ENCODE measurements around the gene TXNDC11. TPM values are rescaled to one million over a fixed set of nuclear protein-coding genes. Genes with fewer than 3 reads are reported as not detected.

The TXNDC11 gene
- total RNA-seq, 1 experiment from 2014 or later = 24.3 TPM

- Mint-ChIP-seq H3K27me3 (ENCODE audit: insufficient read depth, unreplicated experiment) (no peaks in the 10 kb centered on the region), H3K4me3 (ENCODE audit: unreplicated experiment) (no peak overlapping the region), H3K4me1 (ENCODE audit: low read depth, unreplicated experiment) (no peaks in the 10 kb centered on the region), H3K27ac (ENCODE audit: unreplicated experiment) (no peak overlapping the region), H3K36me3 (ENCODE audit: insufficient read depth, unreplicated experiment) (peaks cover 52% of the 10 kb centered on the region), H3K9me3 (ENCODE audit: unreplicated experiment) (no peaks in the 10 kb centered on the region)
- CTCF ChIA-PET = no interaction called here
- H3K9me3 ChIP-seq = no peaks in the 10 kb centered on the region
- no peak for TF ChIP-seq CTCF (IDR thresholded peaks at IDR 0.05; ENCODE audit: insufficient read depth in 1 of 2, low read depth in 1 of 2, low read length in 1 of 2, severe bottlenecking in 1 of 2, unreplicated experiment in 1 of 2)
- DNase-seq = no peak
- H3K4me3 ChIP-seq (ENCODE audit: low read depth, low read length) = no peak overlapping the region
- POLR2A ChIA-PET = interaction anchor here (0.5 kb wide), 1 partner anchor 19 kb away, joined by 4 read pairs; no protein-coding TSS in a partner anchor
- H3K4me1 ChIP-seq = no peaks in the 10 kb centered on the region
- peaks cover 2% of the 10 kb centered on the region; the same call in 1 of the 2 replicates for H3K36me3 ChIP-seq (ENCODE audit: control insufficient read depth, insufficient read depth, low read length)
- no TSS peak for BruUV-seq (replicated peaks)
- no peaks in the 10 kb centered on the region for H3K27me3 ChIP-seq (replicated peaks; ENCODE audit: control insufficient read depth, insufficient read depth, low read length)
- intact Hi-C loops (cut with micrococcal nuclease; ENCODE audit: unreplicated experiment) = no loop called here
Observed at GRCh38 chr16:11687601-11688519, 54.8 kb downstream of the TXNDC11 start.

- no peak overlapping the region for H3K27ac Mint-ChIP-seq (ENCODE audit: unreplicated experiment)
- H3K4me1 Mint-ChIP-seq (ENCODE audit: low read depth, unreplicated experiment) = no peaks in the 10 kb centered on the region
- no peak for DNase-seq
- ChIA-PET CTCF (no interaction called here), POLR2A (no interaction called here)
- H3K9me3 ChIP-seq = no peaks in the 10 kb centered on the region
- no peak overlapping the region for H3K4me3 ChIP-seq (ENCODE audit: low read depth, low read length)
- H3K4me3 Mint-ChIP-seq (ENCODE audit: unreplicated experiment) = no peak overlapping the region
- no peaks in the 10 kb centered on the region for H3K27me3 Mint-ChIP-seq (ENCODE audit: insufficient read depth, unreplicated experiment)
- intact Hi-C loops (cut with micrococcal nuclease; ENCODE audit: unreplicated experiment) = no loop called here
- H3K36me3 Mint-ChIP-seq (ENCODE audit: insufficient read depth, unreplicated experiment) = peaks cover 56% of the 10 kb centered on the region
- peaks cover 2% of the 10 kb centered on the region; the same call in 1 of the 2 replicates for H3K36me3 ChIP-seq (ENCODE audit: control insufficient read depth, insufficient read depth, low read length)
- H3K4me1 ChIP-seq = no peaks in the 10 kb centered on the region
- H3K9me3 Mint-ChIP-seq (ENCODE audit: unreplicated experiment) = no peaks in the 10 kb centered on the region
- TF ChIP-seq CTCF (IDR thresholded peaks at IDR 0.05; ENCODE audit: insufficient read depth in 1 of 2, low read depth in 1 of 2, low read length in 1 of 2, severe bottlenecking in 1 of 2, unreplicated experiment in 1 of 2) = no peak
- BruUV-seq (replicated peaks) = no TSS peak
- no peaks in the 10 kb centered on the region for H3K27me3 ChIP-seq (replicated peaks; ENCODE audit: control insufficient read depth, insufficient read depth, low read length)
Observed at GRCh38 chr16:11686713-11687380, 55.8 kb downstream of the TXNDC11 start.

GRCh38 chr16:11685844-11686618 lies 56.6 kb downstream of the TXNDC11 start:
- Histone ChIP-seq H3K36me3 (ENCODE audit: control insufficient read depth, insufficient read depth, low read length) (peaks cover 2% of the 10 kb centered on the region; the same call in 1 of the 2 replicates), H3K4me3 (ENCODE audit: low read depth, low read length) (no peak overlapping the region), H3K9me3 (no peaks in the 10 kb centered on the region), H3K27me3 (replicated peaks; ENCODE audit: control insufficient read depth, insufficient read depth, low read length) (no peaks in the 10 kb centered on the region), H3K4me1 (no peaks in the 10 kb centered on the region)
- Mint-ChIP-seq H3K4me3 (ENCODE audit: unreplicated experiment) (no peak overlapping the region), H3K27me3 (ENCODE audit: insufficient read depth, unreplicated experiment) (no peaks in the 10 kb centered on the region), H3K4me1 (ENCODE audit: low read depth, unreplicated experiment) (no peaks in the 10 kb centered on the region), H3K36me3 (ENCODE audit: insufficient read depth, unreplicated experiment) (peaks cover 62% of the 10 kb centered on the region), H3K9me3 (ENCODE audit: unreplicated experiment) (no peaks in the 10 kb centered on the region), H3K27ac (ENCODE audit: unreplicated experiment) (no peak overlapping the region)
- POLR2A ChIA-PET = no interaction called here
- BruUV-seq (replicated peaks) = no TSS peak
- DNase-seq = no peak
- no peak for TF ChIP-seq CTCF (IDR thresholded peaks at IDR 0.05; ENCODE audit: insufficient read depth in 1 of 2, low read depth in 1 of 2, low read length in 1 of 2, severe bottlenecking in 1 of 2, unreplicated experiment in 1 of 2)
- intact Hi-C loops (cut with micrococcal nuclease; ENCODE audit: unreplicated experiment) = no loop called here
- CTCF ChIA-PET = no interaction called here
